Stimulated activated CD4-positive, alpha-beta T cell treated with anti-CD3 and anti-CD28 coated beads, Interleukin-1b, Interleukin-23, amount 100 ng/mL, for 1 hour (primary cell): ENCODE results near the gene TMEM255A.
"Not testable (repeated sequence)": the region's sequence is repeated elsewhere in the genome, so short reads cannot be mapped to it uniquely, and the experiment has no call there.

Experiments used
- DNase-seq, 2 donors: peaks; one replicate each; pipeline ENCODE4 v3.0.0-alpha.2; 2020; ENCODE audit warnings: low read depth in 2 of 2

TMEM255A gene

GRCh38 chrX:120310861-120311726 lies at the start of gene TMEM255A:
Gene TMEM255A (minus strand): TSS chrX:120311461. CDS start chrX:120311309, 152 bp downstream.
- DNase-seq = no peak

GRCh38 chrX:120358737-120359456 lies 47.6 kb upstream of the TMEM255A start:
- DNase-seq = no peak

- DNase-seq = no peak
Measured at GRCh38 chrX:120357186-120357585, 45.9 kb upstream of the TMEM255A start.

GRCh38 chrX:120356084-120356483 lies 44.8 kb upstream of the TMEM255A start:
- no peak for DNase-seq

- DNase-seq = no peak
Measured at GRCh38 chrX:120350450-120351138, 39.3 kb upstream of the TMEM255A start.

GRCh38 chrX:120344566-120344965 lies 33.3 kb upstream of the TMEM255A start:
- DNase-seq = not testable (repeated sequence)

GRCh38 chrX:120336899-120337298 lies 25.6 kb upstream of the TMEM255A start:
- no peak for DNase-seq

- DNase-seq = no peak
Measured at GRCh38 chrX:120335289-120335688, 24.0 kb upstream of the TMEM255A start.

- DNase-seq = no peak
Measured at GRCh38 chrX:120334603-120335002, 23.3 kb upstream of the TMEM255A start.

- DNase-seq = no peak
Measured at GRCh38 chrX:120334151-120334550, 22.9 kb upstream of the TMEM255A start.

GRCh38 chrX:120332394-120332793 lies 21.1 kb upstream of the TMEM255A start:
- no peak for DNase-seq

- DNase-seq = no peak
Measured at GRCh38 chrX:120331116-120331515, 19.9 kb upstream of the TMEM255A start.

GRCh38 chrX:120321520-120322281 lies 10.4 kb upstream of the TMEM255A start:
- no peak for DNase-seq

- DNase-seq = no peak
Measured at GRCh38 chrX:120318411-120318810, 7.2 kb upstream of the TMEM255A start.

- DNase-seq = no peak
Measured at GRCh38 chrX:120316587-120317283, 5.5 kb upstream of the TMEM255A start.

- no peak for DNase-seq
Measured at GRCh38 chrX:120315776-120316175, 4.5 kb upstream of the TMEM255A start.

GRCh38 chrX:120311727-120312063 lies 434 bp upstream of the TMEM255A start:
- DNase-seq = no peak

- DNase-seq = no peak
Measured at GRCh38 chrX:120309873-120310705, 1.2 kb downstream of the TMEM255A start.

GRCh38 chrX:120308959-120309872 lies 2.0 kb downstream of the TMEM255A start:
- peak; percentile 8 to 10 for DNase-seq
